Neural progenitor cell (in vitro differentiated cells): ENCODE data around the gene PRRX2. TPM values are rescaled to one million over a fixed set of nuclear protein-coding genes. Genes with fewer than 3 reads are reported as not detected.

Experiments used
- DNase-seq: peaks from one replicate; pipeline ENCODE4 v3.0.0-alpha.2; 2016; ENCODE audit warnings: low spot score
- H2AFZ ChIP-seq: fragments of 200-600 bp; sonication (generic); replicated peaks from 2 replicates; pipeline ENCODE4 v1.6.1; 2016; ENCODE audit warnings: antibody characterized with exemption
- H3F3A ChIP-seq: fragments of 200-600 bp; sonication (generic); 2 replicates; pipeline ENCODE4 v1.6.1; 2016; ENCODE audit warnings: antibody characterized with exemption, low read depth
- H3K27ac ChIP-seq: fragments of 200-600 bp; sonication (generic); 2 replicates; pipeline ENCODE4 v1.5.1; 2016; ENCODE audit warnings: mild to moderate bottlenecking
- H3K27me3 ChIP-seq: fragments of 200-600 bp; sonication (generic); 2 replicates; pipeline ENCODE4 v1.6.1; 2016; ENCODE audit warnings: mild to moderate bottlenecking, moderate library complexity
- H3K36me3 ChIP-seq: fragments of 200-600 bp; sonication (generic); 2 replicates; pipeline ENCODE4 v1.5.1; 2016
- H3K4me1 ChIP-seq: fragments of 200-600 bp; sonication (generic); 2 replicates; pipeline ENCODE4 v1.6.1; 2016; ENCODE audit warnings: mixed run types
- H3K4me2 ChIP-seq: fragments of 200-600 bp; sonication (generic); 2 replicates; pipeline ENCODE4 v1.6.1; 2016
- H3K4me3 ChIP-seq: fragments of 200-600 bp; sonication (generic); 2 replicates; pipeline ENCODE4 v1.5.1; 2016
- H3K79me2 ChIP-seq: fragments of 200-600 bp; sonication (generic); 2 replicates; pipeline ENCODE4 v1.6.1; 2016; ENCODE audit warnings: low read depth
- H3K9ac ChIP-seq: fragments of 200-600 bp; sonication (generic); 2 replicates; pipeline ENCODE4 v1.6.1; 2016
- H3K9me3 ChIP-seq: fragments of 200-600 bp; sonication (generic); 2 replicates; pipeline ENCODE4 v1.5.1; 2016; ENCODE audit warnings: low read depth
- H4K20me1 ChIP-seq: fragments of 200-600 bp; sonication (generic); 2 replicates; pipeline ENCODE4 v1.6.1; 2016; ENCODE audit warnings: low read depth
- H3K27ac Mint-ChIP-seq: 3 replicates; pipeline ENCODE4 v1.8.0; 2021; ENCODE audit warnings: mixed read lengths
- H3K27me3 Mint-ChIP-seq: 2 replicates; pipeline ENCODE4 v1.8.0; 2022; ENCODE audit warnings: low read depth, mild to moderate bottlenecking, inconsistent platforms, moderate library complexity, mixed read lengths; ENCODE audit not compliant: insufficient read depth
- H3K36me3 Mint-ChIP-seq: 3 replicates; pipeline ENCODE4 v1.8.0; 2021; ENCODE audit warnings: mixed read lengths
- H3K4me1 Mint-ChIP-seq: 3 replicates; pipeline ENCODE4 v1.8.0; 2021; ENCODE audit warnings: mixed read lengths
- H3K4me3 Mint-ChIP-seq: 3 replicates; pipeline ENCODE4 v1.8.0; 2021; ENCODE audit warnings: mild to moderate bottlenecking, moderate library complexity, mixed read lengths
- H3K9me3 Mint-ChIP-seq: 3 replicates; pipeline ENCODE4 v1.8.0; 2020; ENCODE audit warnings: mixed read lengths
- CTCF ChIP-seq: fragments of 200-600 bp; sonication (generic); IDR thresholded peaks from 2 replicates; pipeline ENCODE4 v1.5.1; 2017; ENCODE audit warnings: antibody characterized with exemption, mild to moderate bottlenecking
- EZH2 ChIP-seq: fragments of 200-600 bp; sonication (generic); IDR thresholded peaks from 2 replicates; pipeline ENCODE4 v1.6.1; 2017; ENCODE audit warnings: antibody characterized with exemption, mild to moderate bottlenecking, moderate library complexity
- EZH2phosphoT487 ChIP-seq: fragments of 200-600 bp; sonication (generic); IDR thresholded peaks from 2 replicates; pipeline ENCODE4 v1.6.1; 2017; ENCODE audit warnings: antibody characterized with exemption
- total RNA-seq: library from RNA; depleted of rRNA; stranded (reverse); fragments of >200 nt; gene quantifications from 2 replicates; pipeline ENCODE4 v1.2.3, GENCODE V29; 2015; ENCODE audit warnings: low replicate concordance

The PRRX2 gene
- total RNA-seq, 1 donor from 2014 or later, result 1.5 TPM

GRCh38 chr9:129732100-129732499 lies 66.7 kb downstream of the PRRX2 start:
- peaks cover 3% of the 10 kb centered on the region for H3K4me1 ChIP-seq
- H3K27me3 ChIP-seq, result peaks cover 2% of the 10 kb centered on the region
- H3K9me3 Mint-ChIP-seq, result no peaks in the 10 kb centered on the region
- no peak for DNase-seq
- H2AFZ ChIP-seq, result no peak overlapping the region
- no peaks in the 10 kb centered on the region for H3K9me3 ChIP-seq
- no peak overlapping the region for H3K4me3 Mint-ChIP-seq
- no peak overlapping the region for H3K4me2 ChIP-seq
- H3K36me3 ChIP-seq, result no peaks in the 10 kb centered on the region
- no peaks in the 10 kb centered on the region for H3F3A ChIP-seq
- H3K27me3 Mint-ChIP-seq, result peaks cover 16% of the 10 kb centered on the region
- H3K27ac Mint-ChIP-seq, result no peak overlapping the region
- no peak overlapping the region for H3K27ac ChIP-seq
- TF ChIP-seq CTCF (no peak), EZH2phosphoT487 (no peak), EZH2 (no peak)
- no peaks in the 10 kb centered on the region for H3K79me2 ChIP-seq
- no peaks in the 10 kb centered on the region for H3K36me3 Mint-ChIP-seq
- no peak overlapping the region for H3K4me3 ChIP-seq
- H3K9ac ChIP-seq, result no peak overlapping the region
- H4K20me1 ChIP-seq, result no peaks in the 10 kb centered on the region
- H3K4me1 Mint-ChIP-seq, result peaks cover 2% of the 10 kb centered on the region

GRCh38 chr9:129732946-129733631 lies 67.6 kb downstream of the PRRX2 start:
- Mint-ChIP-seq H3K4me3 (no peak overlapping the region), H3K9me3 (no peaks in the 10 kb centered on the region), H3K27me3 (peaks cover 18% of the 10 kb centered on the region), H3K27ac (no peak overlapping the region), H3K36me3 (no peaks in the 10 kb centered on the region), H3K4me1 (peaks cover under 1% of the 10 kb centered on the region)
- H3K4me2 ChIP-seq, result no peak overlapping the region
- TF ChIP-seq CTCF (no peak), EZH2phosphoT487 (no peak), EZH2 (no peak)
- no peak overlapping the region for H3K27ac ChIP-seq
- no peaks in the 10 kb centered on the region for H3K79me2 ChIP-seq
- no peaks in the 10 kb centered on the region for H3K36me3 ChIP-seq
- peaks cover 5% of the 10 kb centered on the region for H3K27me3 ChIP-seq
- no peaks in the 10 kb centered on the region for H3K4me1 ChIP-seq
- no peak for DNase-seq
- H3F3A ChIP-seq, result no peaks in the 10 kb centered on the region
- no peak overlapping the region for H2AFZ ChIP-seq
- no peak overlapping the region for H3K4me3 ChIP-seq
- H3K9me3 ChIP-seq, result no peaks in the 10 kb centered on the region
- H3K9ac ChIP-seq, result no peak overlapping the region
- no peaks in the 10 kb centered on the region for H4K20me1 ChIP-seq

GRCh38 chr9:129733632-129733953 lies 68.1 kb downstream of the PRRX2 start:
- Histone ChIP-seq H3K27ac (no peak overlapping the region), H2AFZ (no peak overlapping the region), H4K20me1 (no peaks in the 10 kb centered on the region), H3K27me3 (peaks cover 5% of the 10 kb centered on the region), H3K9ac (no peak overlapping the region), H3K4me1 (no peaks in the 10 kb centered on the region), H3K4me3 (no peak overlapping the region), H3K4me2 (no peak overlapping the region), H3K9me3 (no peaks in the 10 kb centered on the region), H3F3A (no peaks in the 10 kb centered on the region), H3K79me2 (no peaks in the 10 kb centered on the region), H3K36me3 (no peaks in the 10 kb centered on the region)
- H3K27me3 Mint-ChIP-seq, result peaks cover 17% of the 10 kb centered on the region
- H3K9me3 Mint-ChIP-seq, result no peaks in the 10 kb centered on the region
- TF ChIP-seq EZH2phosphoT487, result no peak
- no peak for TF ChIP-seq CTCF
- no peak for TF ChIP-seq EZH2
- H3K27ac Mint-ChIP-seq, result no peak overlapping the region
- no peak for DNase-seq
- H3K36me3 Mint-ChIP-seq, result no peaks in the 10 kb centered on the region
- no peak overlapping the region for H3K4me3 Mint-ChIP-seq
- H3K4me1 Mint-ChIP-seq, result peaks cover 3% of the 10 kb centered on the region
